ENCODE data around the gene KIF4B.
"Not testable (repeated sequence)": the region's sequence is repeated elsewhere in the genome, so short reads cannot be mapped to it uniquely, and the experiment has no call there.

The KIF4B gene

GRCh38 chr5:155027993-155028629, 14.6 kb downstream of the KIF4B start:
- peaks cover 11% of the 10 kb centered on the region for H3K9me3 Mint-ChIP-seq (ENCODE audit: low read depth)
- H3K27me3 Mint-ChIP-seq: peaks cover 5% of the 10 kb centered on the region
- H3K36me3 Mint-ChIP-seq: no peaks in the 10 kb centered on the region
- H3K4me1 Mint-ChIP-seq (ENCODE audit: low read depth): no peaks in the 10 kb centered on the region
- no peak overlapping the region for H3K27ac Mint-ChIP-seq
- H3K4me3 Mint-ChIP-seq: no peak overlapping the region

DNA sequence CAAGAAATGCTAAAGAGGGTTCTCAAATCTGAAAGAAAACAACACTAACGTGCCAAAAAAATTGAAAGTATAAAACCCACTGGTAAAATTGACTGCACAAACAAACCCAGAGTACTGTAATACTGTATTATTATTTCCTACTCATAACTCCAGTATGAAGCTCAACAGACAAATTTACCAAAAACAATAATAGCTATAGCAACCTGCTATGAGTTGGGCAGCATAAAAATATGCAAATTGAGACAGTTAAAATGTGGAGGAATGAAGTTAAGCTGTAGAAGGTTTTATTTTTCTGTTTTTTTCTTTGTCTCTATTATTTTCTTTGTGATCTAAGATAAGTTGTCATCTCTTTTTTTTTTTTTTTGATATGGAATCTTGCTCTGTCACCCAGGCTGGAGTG, 15.7 kb downstream of the KIF4B start:
- H3K36me3 Mint-ChIP-seq: no peaks in the 10 kb centered on the region
- H3K4me1 Mint-ChIP-seq (ENCODE audit: low read depth): no peaks in the 10 kb centered on the region
- peaks cover 11% of the 10 kb centered on the region for H3K9me3 Mint-ChIP-seq (ENCODE audit: low read depth)
- H3K27ac Mint-ChIP-seq: no peak overlapping the region
- H3K4me3 Mint-ChIP-seq: no peak overlapping the region
- peaks cover 2% of the 10 kb centered on the region for H3K27me3 Mint-ChIP-seq

DNA sequence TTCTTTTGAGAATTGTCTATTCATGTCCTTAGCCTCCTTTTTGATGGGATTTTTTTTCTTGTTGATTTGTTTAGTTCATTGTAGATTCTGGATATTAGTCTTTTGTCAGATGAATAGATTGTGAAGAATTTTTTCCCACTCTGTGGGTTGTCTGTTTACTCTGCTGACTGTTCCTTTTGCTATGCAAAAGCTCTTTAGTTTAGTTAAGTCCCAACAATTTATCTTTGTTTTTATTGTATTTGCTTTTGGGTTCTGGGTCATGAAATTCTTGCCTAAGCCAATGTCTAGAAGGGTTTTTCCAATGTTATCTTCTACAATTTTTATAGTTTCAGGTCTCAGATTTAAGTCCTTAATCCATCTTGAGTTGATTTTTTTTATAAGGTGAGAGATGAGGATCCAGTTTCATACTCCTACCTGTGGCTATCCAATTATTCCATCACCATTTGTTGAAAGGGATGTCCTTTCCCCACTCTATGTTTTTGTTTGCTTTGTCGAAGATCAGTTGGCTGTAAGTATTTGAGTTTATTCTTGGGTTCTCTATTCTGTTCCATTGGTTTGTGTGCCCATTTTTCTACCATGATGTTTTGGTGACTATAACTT, 20.7 kb downstream of the KIF4B start:
- H3K4me1 Mint-ChIP-seq (ENCODE audit: low read depth); H3K4me3 Mint-ChIP-seq; H3K27ac Mint-ChIP-seq; H3K9me3 Mint-ChIP-seq (ENCODE audit: low read depth); H3K36me3 Mint-ChIP-seq: not testable (repeated sequence)
- peaks cover 13% of the 10 kb centered on the region for H3K27me3 Mint-ChIP-seq

DNA sequence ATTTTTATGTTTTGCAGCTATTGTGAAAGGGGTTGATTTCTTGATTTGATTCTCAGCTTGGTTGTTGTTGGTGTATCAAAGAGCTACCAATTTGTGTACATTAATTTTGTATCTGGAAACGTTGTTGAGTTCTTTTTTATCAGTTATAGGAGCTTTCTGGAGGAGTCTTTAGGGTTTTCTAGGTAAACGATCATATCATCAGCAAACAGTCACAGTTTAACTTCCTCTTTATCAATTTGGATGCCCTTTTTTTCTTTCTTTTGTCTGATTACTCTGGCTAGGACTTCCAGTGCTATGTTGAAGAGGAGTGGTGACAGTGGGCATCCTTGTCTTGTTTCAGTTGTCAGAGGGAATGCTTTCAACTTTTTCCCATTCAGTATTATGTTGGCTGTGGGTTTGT, 21.5 kb downstream of the KIF4B start:
- not testable (repeated sequence) for H3K4me3 Mint-ChIP-seq

GRCh38 chr5:155040984-155041653, 27.6 kb downstream of the KIF4B start:
- no peaks in the 10 kb centered on the region for H3K4me1 Mint-ChIP-seq (ENCODE audit: low read depth)
- no peaks in the 10 kb centered on the region for H3K36me3 Mint-ChIP-seq
- H3K27me3 Mint-ChIP-seq: peaks cover 28% of the 10 kb centered on the region
- no peaks in the 10 kb centered on the region for H3K9me3 Mint-ChIP-seq (ENCODE audit: low read depth)
- H3K27ac Mint-ChIP-seq: no peak overlapping the region
- H3K4me3 Mint-ChIP-seq: no peak overlapping the region

More for the DNA sequence above, 21.5 kb downstream of the KIF4B start:
- H3K27me3 Mint-ChIP-seq: peaks cover 16% of the 10 kb centered on the region
- H3K4me1 Mint-ChIP-seq (ENCODE audit: low read depth); H3K9me3 Mint-ChIP-seq (ENCODE audit: low read depth); H3K36me3 Mint-ChIP-seq; H3K27ac Mint-ChIP-seq: not testable (repeated sequence)

- Mint-ChIP-seq H3K4me3 (no peak overlapping the region), H3K27ac (no peak overlapping the region), H3K4me1 (ENCODE audit: low read depth) (no peaks in the 10 kb centered on the region), H3K9me3 (ENCODE audit: low read depth) (no peaks in the 10 kb centered on the region), H3K36me3 (no peaks in the 10 kb centered on the region), H3K27me3 (peaks cover 18% of the 10 kb centered on the region)
Measured at GRCh38 chr5:155044591-155044990, 31.0 kb downstream of the KIF4B start.

DNA sequence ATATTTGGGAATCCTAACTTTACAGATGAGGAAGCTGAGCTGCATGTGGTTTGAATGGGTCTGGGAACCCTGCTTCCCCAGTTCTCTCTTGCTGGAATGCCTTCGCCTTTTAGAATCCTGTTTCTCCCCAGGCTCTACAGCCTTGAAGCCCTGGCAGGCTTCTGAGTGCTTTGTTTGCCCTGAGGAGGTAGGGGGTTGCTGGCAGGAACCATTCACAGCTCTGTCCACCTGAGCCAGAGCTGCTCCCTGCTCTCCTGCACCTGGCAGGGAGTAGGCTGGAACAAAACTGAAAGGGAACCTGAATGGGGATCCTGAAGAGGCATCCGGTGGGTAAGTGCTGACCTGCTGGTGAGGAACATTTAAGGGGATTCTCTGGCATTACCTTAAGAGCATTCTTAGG, 33.0 kb downstream of the KIF4B start:
- no peak overlapping the region for H3K27ac Mint-ChIP-seq
- no peaks in the 10 kb centered on the region for H3K9me3 Mint-ChIP-seq (ENCODE audit: low read depth)
- H3K27me3 Mint-ChIP-seq: peaks cover 10% of the 10 kb centered on the region
- no peak overlapping the region for H3K4me3 Mint-ChIP-seq
- H3K36me3 Mint-ChIP-seq: no peaks in the 10 kb centered on the region
- H3K4me1 Mint-ChIP-seq (ENCODE audit: low read depth): no peaks in the 10 kb centered on the region

- no peaks in the 10 kb centered on the region for H3K36me3 Mint-ChIP-seq
- H3K4me3 Mint-ChIP-seq: no peak overlapping the region
- no peaks in the 10 kb centered on the region for H3K9me3 Mint-ChIP-seq (ENCODE audit: low read depth)
- no peaks in the 10 kb centered on the region for H3K4me1 Mint-ChIP-seq (ENCODE audit: low read depth)
- H3K27ac Mint-ChIP-seq: no peak overlapping the region
- peaks cover 10% of the 10 kb centered on the region for H3K27me3 Mint-ChIP-seq
Measured at GRCh38 chr5:155047818-155048217, 34.3 kb downstream of the KIF4B start.

GRCh38 chr5:155049569-155050383, 36.2 kb downstream of the KIF4B start:
- no peaks in the 10 kb centered on the region for H3K4me1 Mint-ChIP-seq (ENCODE audit: low read depth)
- peaks cover 5% of the 10 kb centered on the region for H3K27me3 Mint-ChIP-seq
- no peak overlapping the region for H3K4me3 Mint-ChIP-seq
- no peaks in the 10 kb centered on the region for H3K36me3 Mint-ChIP-seq
- no peak overlapping the region for H3K27ac Mint-ChIP-seq
- H3K9me3 Mint-ChIP-seq (ENCODE audit: low read depth): no peaks in the 10 kb centered on the region

DNA sequence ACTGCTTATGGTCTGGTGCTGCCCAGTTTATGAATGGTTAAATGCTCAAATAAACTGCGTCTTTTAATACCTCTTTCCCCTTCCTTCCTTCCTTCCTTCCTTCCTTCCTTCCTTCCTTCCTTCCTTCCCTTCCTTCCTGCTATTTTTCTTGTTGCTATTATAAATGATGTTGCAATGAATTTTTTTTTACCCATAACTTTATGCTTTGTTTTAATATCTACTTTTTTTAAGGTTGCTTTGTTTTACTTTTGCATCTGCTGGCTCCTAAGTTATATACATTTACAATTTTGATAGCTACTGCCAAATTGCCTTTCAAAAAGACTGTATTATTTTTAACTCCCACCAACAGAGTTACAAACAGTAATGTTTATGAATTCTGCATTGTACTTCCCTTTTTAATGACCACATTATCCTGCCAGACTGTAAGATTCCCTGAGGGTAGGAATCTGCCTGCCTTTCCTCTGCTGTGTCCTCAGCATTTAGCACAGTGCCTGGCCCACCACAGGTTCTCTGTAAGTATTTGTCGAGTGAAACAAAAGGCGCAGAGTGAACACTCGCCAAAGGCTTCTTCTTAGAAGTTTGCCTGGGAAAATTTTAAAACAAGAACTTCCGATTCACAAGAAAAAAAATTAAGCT, 36.9 kb downstream of the KIF4B start:
- H3K27ac Mint-ChIP-seq: no peak overlapping the region
- no peaks in the 10 kb centered on the region for H3K4me1 Mint-ChIP-seq (ENCODE audit: low read depth)
- H3K9me3 Mint-ChIP-seq (ENCODE audit: low read depth): no peaks in the 10 kb centered on the region
- H3K27me3 Mint-ChIP-seq: peaks cover 5% of the 10 kb centered on the region
- H3K4me3 Mint-ChIP-seq: no peak overlapping the region
- H3K36me3 Mint-ChIP-seq: no peaks in the 10 kb centered on the region

DNA sequence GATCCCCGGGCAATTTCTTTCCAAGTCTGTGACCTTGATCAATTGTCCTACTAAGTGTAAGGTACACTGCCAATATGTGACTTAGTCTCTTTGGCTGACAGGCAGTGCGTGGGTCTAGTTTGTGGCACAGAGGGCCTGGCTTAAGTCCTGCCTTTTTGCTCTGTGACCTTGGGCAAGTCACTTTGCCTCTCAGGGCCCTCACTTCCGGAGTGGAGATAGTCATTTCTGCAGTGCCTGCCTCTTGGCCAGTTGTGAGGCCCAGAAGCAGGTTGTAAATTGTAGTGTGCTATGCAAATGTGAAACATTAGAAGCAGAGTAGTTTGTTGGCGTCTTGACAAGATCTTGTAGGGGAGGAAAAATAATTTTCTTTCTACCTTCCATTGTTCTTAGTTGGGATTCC, 39.0 kb downstream of the KIF4B start:
- no peaks in the 10 kb centered on the region for H3K36me3 Mint-ChIP-seq
- H3K27ac Mint-ChIP-seq: no peak overlapping the region
- no peaks in the 10 kb centered on the region for H3K4me1 Mint-ChIP-seq (ENCODE audit: low read depth)
- no peak overlapping the region for H3K4me3 Mint-ChIP-seq
- H3K9me3 Mint-ChIP-seq (ENCODE audit: low read depth): no peaks in the 10 kb centered on the region
- peaks cover 2% of the 10 kb centered on the region for H3K27me3 Mint-ChIP-seq

- H3K27me3 Mint-ChIP-seq: peaks cover 2% of the 10 kb centered on the region
- no peaks in the 10 kb centered on the region for H3K9me3 Mint-ChIP-seq (ENCODE audit: low read depth)
- H3K4me1 Mint-ChIP-seq (ENCODE audit: low read depth): no peaks in the 10 kb centered on the region
- H3K4me3 Mint-ChIP-seq: no peak overlapping the region
- H3K36me3 Mint-ChIP-seq: no peaks in the 10 kb centered on the region
- H3K27ac Mint-ChIP-seq: no peak overlapping the region
Measured at GRCh38 chr5:155053501-155053900, 39.9 kb downstream of the KIF4B start.

DNA sequence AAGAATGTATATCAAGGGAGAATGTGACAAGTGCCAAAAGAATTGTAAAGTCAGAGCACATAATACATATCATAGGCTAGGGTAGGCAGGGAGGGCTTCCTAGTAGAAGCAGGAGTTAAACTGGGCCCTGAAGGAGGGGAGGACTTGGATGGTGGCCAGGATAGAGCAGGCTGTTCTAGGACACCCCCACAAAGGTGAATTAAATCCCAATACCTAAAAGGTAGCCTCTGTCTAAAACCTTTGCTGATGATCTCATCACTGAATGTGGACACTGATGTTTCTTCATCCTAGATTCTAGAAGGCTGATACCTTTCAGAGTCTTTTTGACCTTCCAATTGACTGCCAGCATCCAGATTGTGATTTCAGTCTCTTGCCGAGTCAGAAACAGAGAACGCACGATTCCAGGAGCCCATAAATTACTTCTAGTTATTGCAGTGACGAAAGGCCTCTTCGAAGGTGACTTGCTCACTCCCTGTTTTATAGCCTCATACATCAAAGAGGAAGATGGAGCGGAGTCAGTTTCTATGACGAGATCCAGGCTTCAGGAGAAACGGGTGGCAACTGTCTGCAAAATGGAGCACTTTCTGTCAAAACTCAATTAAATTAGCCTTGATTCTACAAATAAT, 43.2 kb downstream of the KIF4B start:
- H3K27ac Mint-ChIP-seq: no peak overlapping the region
- peaks cover 10% of the 10 kb centered on the region for H3K9me3 Mint-ChIP-seq (ENCODE audit: low read depth)
- H3K4me3 Mint-ChIP-seq: no peak overlapping the region
- H3K27me3 Mint-ChIP-seq: peaks cover 2% of the 10 kb centered on the region
- H3K36me3 Mint-ChIP-seq: no peaks in the 10 kb centered on the region
- H3K4me1 Mint-ChIP-seq (ENCODE audit: low read depth): no peaks in the 10 kb centered on the region

GRCh38 chr5:155057626-155058025, 44.1 kb downstream of the KIF4B start:
- Mint-ChIP-seq H3K36me3 (no peaks in the 10 kb centered on the region), H3K27ac (no peak overlapping the region), H3K4me3 (no peak overlapping the region), H3K9me3 (ENCODE audit: low read depth) (peaks cover 10% of the 10 kb centered on the region), H3K27me3 (peaks cover 7% of the 10 kb centered on the region), H3K4me1 (ENCODE audit: low read depth) (no peaks in the 10 kb centered on the region)

All from activated naive CD8-positive, alpha-beta T cell (primary cell).